Ramos (cell line): ENCODE results near the gene AMPD3.

ENCODE experiments used
- in situ Hi-C: fragments of 300-500 bp; cut with MboI; formaldehyde crosslinking; loops from one replicate; pipeline ENCODE4 v1.14.3; 2022; ENCODE audit warnings: low sequenced_read_pairs; ENCODE audit not compliant: unreplicated experiment

The AMPD3 gene

DNA sequence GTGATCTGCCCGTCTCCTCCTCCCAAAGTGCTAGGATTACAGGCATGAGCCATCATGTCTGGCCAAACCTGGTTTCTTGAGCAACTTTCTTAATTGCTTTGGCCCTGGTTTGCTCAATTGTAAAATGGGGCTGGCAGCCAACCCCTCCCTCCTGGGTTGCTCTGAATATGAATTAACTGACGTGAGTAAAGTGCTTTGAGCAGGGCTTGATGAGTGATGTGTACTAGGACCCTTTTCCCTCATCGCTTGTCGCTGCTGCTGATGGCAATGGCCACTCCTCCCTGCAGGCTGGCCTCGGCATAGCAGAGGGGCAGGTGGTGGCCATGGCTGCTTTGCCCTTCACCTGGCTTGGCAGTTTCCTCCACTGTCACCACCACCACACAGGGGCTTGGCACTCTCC lies 44.4 kb downstream of the AMPD3 start:
- in situ Hi-C loops, result no loop called here

GRCh38 chr11:10499874-10500601 lies 45.0 kb downstream of the AMPD3 start:
- in situ Hi-C loops, result no loop called here

DNA sequence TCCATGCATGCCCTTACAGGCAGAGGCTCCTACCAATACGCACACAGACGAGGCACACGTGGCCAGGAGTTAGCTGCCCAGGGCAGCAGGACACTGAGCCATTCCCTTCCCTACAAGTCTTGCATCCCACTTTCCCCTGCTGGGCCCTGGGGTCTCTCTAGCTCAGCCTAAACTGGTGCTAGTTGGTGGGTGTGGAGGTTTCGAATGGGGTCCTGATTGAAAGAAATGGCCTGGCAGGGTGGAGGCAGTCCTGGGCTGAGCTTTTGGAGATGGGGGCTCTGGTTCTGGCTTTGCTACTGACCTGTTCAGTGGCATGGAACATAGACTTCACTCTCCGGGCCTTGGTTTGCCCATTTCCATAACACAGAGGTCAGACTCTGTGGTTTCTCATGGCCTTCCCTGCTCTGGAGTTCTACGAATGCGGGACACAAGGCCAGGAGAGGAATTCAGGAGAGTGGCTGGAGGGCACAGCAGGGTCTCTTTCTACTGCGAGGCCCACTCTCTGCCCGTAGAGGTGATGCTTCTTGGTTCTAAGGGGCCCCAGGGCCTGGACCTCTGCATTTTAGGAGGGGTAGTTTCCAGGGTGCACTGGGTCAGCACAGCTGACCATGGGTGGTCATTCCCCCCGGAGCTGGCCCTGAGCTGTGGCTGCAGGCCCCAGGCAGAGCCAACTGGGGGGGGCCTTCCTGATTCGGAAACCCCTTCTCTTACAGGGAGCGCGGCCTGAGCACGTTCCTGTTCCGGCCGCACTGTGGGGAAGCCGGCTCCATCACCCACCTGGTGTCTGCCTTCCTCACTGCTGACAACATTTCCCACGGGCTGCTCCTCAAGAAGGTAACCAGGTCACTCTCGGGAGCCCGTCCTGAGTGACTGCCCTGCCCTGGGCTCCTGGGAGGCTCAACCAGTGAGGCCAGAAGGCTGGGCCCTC lies 46.0 kb downstream of the AMPD3 start:
- in situ Hi-C loops, result no loop called here

DNA sequence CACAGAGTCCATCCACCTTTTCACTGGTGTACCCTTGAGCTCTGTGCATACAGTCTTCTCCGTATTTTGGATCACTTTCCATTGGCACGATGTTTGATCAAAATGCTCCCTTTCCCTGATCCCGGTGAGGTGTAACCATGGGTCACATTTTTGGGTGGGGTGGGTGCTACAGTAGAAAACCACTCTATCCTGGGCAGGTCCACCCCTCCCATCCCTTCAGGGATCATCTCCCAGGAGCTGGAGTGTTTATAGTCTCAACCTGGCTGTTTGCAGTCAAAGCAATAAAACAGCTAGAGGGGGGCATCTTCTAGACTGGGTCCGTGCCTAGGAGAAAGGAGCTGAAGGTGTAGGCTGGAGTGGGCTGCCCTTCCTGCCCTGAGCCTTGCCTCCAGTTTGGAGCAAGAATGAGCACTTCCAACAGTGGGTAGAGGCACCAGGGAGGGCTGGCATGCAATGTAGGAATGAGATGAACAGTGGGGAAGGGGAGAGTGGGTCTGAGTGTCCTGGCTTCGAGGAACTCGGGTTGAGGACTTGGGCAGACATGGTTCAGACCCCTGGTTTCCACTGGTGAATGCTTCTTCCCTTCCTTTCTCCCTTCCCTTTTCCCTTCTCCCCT lies 47.1 kb downstream of the AMPD3 start:
- in situ Hi-C loops, result no loop called here

- in situ Hi-C loops, result no loop called here
Observed at GRCh38 chr11:10502770-10503169, 47.7 kb downstream of the AMPD3 start.

- in situ Hi-C loops, result no loop called here
Observed at GRCh38 chr11:10503221-10503620, 48.2 kb downstream of the AMPD3 start.

DNA sequence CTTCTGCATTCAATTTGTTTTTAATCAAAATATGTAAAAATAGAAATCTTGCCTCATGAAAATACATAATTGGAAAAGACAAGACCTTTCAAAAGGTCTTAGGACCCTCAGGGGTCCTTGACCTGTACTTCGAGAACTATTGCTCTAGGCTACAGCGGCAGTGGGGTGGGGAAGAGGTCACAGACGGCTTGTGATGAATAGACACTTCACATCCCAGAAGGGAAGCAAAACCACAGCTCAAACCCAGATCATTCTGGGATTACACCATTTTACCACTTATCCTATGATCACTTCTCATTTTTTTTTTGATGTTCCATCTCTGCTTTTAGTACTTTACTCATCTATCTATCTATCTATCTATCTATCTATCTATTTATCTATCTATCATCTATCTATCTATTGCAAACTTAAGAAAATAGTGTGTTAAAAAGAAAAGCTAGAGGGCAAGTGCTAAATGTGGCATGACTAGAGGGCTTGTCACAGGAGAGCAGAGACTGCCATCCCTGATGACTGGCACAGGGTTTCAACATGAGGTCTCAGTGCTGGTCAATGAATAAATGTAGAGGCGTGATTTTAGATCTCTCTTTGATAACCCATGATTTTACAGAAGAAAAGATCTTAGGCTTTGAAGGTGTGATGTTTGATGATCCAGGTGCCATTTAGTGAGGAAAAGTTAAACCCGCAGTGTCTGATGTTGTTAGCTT lies 48.9 kb downstream of the AMPD3 start:
- in situ Hi-C loops, result no loop called here

- in situ Hi-C loops, result no loop called here
Observed at GRCh38 chr11:10504490-10504889, 49.4 kb downstream of the AMPD3 start.

DNA sequence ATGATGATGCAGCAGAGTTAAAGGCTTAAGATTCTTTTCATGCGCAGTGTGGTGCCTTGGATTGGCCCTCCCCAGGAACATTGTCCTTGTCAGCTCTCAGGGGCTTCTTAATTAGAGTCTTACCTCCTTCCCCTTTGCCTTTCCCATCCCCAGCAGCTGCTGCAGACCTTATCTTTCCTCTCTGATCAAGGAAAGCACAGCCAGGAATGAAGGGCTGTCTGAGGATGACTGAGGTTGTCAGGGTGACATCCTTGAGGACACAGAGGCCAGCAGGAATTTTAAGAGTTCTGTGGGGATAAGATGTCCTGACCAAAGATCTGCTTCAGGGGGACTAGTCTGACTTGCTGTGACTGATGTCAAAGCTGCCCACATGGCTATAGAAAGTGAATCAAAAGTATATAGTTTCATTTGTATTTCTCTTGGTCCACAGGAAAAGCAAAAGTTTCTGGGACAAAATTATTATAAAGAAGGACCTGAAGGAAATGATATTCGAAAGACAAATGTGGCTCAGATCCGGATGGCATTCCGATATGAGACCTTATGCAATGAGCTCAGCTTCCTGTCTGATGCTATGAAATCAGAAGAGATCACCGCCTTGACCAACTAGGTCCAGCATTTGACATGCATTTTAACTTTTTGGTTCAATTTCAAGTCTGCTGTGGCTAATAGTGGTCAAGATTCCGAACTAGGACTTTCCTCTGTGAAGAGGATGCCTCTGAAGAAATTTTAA lies 50.4 kb downstream of the AMPD3 start:
- in situ Hi-C loops, result no loop called here

DNA sequence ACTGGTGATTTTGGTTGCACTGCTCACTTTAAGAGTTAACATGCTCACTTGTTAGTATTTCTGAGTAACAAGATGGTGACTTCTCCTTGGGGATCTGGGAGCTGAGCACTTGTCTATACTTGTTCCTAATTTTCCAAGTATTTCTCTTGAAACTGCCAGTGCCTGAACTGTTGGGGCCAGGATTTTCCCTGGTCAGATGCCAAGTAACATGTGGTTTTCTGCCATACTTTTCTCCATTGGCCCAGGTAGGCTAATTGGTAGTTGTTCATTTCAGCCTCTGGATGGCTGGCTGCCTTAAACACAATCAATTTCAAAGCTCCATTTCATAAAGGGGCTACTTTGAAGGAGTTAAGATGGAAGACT lies 50.9 kb downstream of the AMPD3 start:
- in situ Hi-C loops, result no loop called here

GRCh38 chr11:10511181-10511621 lies 56.1 kb downstream of the AMPD3 start:
- in situ Hi-C loops, result no loop called here

DNA sequence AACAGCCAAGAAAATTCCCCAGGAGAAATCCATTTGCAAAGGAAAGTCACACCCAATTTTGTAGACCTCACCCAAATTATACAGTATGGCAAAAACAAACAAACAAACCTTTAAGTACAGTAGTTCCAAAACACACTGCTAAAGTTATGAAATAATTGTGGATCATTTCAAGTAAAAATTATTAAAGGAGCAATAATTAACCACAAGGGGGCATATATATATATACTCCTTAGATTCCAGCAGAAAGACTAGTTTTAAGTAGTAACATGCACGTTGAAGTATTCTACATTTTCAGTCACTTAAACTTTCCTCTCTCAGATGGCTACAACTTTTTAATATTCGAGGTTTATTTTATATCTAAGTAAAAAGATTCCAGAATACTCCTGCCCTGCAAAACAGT lies 59.1 kb downstream of the AMPD3 start:
- in situ Hi-C loops, result no loop called here

- in situ Hi-C loops, result no loop called here
Observed at GRCh38 chr11:10514709-10515108, 59.6 kb downstream of the AMPD3 start.

GRCh38 chr11:10515418-10515817 lies 60.4 kb downstream of the AMPD3 start:
- in situ Hi-C loops, result no loop called here

GRCh38 chr11:10518123-10518522 lies 63.1 kb downstream of the AMPD3 start:
- in situ Hi-C loops, result no loop called here

DNA sequence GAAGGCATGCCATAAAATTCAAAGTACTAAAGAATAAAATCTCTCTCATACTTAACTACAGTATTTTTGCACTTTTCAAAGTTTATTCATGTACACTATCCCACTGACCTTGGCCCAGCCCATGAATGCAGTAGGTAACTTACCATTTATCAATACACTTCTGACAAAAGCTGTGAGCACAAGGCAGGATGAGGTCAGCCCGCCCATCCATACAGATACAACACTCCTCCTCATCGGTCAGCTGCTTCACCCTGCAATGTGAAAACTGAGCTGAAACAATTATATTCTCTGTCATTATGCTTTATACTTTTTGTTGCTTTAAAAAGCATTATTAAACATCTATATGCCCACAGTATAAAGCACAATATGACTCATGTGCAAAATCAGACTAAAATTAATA lies 63.8 kb downstream of the AMPD3 start:
- in situ Hi-C loops, result no loop called here

- in situ Hi-C loops, result no loop called here
Observed at GRCh38 chr11:10519630-10520029, 64.6 kb downstream of the AMPD3 start.

GRCh38 chr11:10520562-10520961 lies 65.5 kb downstream of the AMPD3 start:
- in situ Hi-C loops, result no loop called here

GRCh38 chr11:10522276-10522675 lies 67.2 kb downstream of the AMPD3 start:
- in situ Hi-C loops, result no loop called here

DNA sequence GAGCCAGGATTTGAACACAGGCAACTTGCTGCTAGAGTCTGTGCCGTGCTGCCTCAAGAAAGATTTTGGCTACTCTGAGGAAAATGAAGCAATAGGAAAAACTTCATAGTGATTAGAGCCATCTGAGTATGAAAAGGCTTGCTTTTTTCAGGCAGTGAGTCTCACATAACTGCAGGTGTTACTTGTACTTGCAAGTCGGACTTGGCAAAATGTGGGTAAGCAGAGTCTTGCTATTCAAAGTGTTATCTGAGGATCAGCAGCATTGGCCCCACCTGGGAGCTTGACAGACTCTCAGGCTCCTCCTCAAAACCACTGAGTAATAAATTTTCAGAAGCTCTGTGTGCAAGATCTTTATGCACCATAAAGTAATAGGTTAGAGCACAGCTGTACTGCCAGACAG lies 67.9 kb downstream of the AMPD3 start:
- in situ Hi-C loops, result no loop called here
